G401.6 (cell line): ENCODE results near the gene RIOX2.
"Not testable (repeated sequence)": the region's sequence is repeated elsewhere in the genome, so short reads cannot be mapped to it uniquely, and the experiment has no call there.

Experiments used
- FAIRE-seq: peaks from 2 replicates; lab custom pipeline; 2012; peaks lifted over from hg19 to GRCh38; lab: Jason Lieb, UNC

Gene RIOX2

GRCh38 chr3:97910236-97910831, 61.9 kb downstream of the RIOX2 start:
- FAIRE-seq = not testable (repeated sequence)

GRCh38 chr3:97909830-97910229, 62.4 kb downstream of the RIOX2 start:
- not testable (repeated sequence) for FAIRE-seq

- no peak for FAIRE-seq
Observed at GRCh38 chr3:97901313-97902248, 70.7 kb downstream of the RIOX2 start.

- no peak for FAIRE-seq
Observed at GRCh38 chr3:97899331-97899730, 72.9 kb downstream of the RIOX2 start.

DNA sequence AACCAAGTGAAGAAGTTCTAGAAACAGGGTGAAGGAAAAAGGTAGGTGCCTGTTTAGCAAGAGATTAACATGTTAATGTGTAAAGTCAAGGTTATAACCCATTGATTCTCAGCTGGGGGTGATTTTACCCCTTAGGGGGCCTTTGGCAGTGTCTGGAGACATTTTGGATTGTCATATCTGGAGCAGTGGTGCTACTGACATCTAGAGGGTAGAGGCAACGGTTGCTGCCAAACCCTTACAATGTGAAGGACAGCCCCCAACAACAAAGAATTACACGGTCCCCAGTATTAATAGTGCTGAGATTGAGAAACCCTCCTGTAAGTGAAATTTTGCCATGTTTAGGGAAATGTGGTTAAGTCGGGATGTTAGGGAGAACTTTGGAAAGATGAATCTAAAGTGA, 75.7 kb downstream of the RIOX2 start:
- FAIRE-seq = no peak

DNA sequence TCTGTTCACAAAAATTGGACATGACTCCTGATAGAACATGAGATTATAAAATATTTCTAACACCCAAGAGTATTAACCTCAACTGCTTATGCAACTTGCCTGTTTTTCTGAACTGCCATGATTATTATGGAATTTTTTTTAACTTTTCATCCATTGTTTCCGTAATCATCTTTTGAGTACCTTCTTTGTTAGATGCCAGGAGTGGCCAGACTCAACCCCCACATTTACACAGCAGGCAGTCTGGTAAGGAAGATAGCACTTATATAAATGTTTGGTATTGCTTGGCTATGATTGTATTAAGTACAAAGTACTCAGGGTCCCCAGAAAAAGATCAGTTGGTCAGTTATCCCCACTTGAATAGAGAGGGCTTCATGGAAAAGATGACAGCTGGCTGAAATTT, 76.1 kb downstream of the RIOX2 start:
- no peak for FAIRE-seq

DNA sequence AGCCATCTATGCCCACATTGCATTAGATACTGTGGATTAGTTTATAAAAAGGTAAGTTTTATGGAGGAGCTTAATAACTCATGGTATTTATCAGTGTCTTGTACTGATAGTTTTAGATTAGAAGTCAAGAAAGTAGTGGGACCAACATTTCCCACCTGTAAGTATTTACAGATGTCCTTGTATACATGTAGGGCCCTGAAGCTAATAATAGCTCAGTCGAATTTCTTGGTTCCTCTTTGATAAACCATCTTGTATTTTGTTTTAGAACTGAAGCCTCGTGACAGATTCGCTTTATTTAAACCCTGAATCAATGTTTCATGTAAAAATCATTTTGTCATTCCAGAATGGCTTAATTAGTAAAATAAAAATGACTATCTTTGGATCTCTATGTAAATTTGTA, 77.0 kb downstream of the RIOX2 start:
- FAIRE-seq = no peak

GRCh38 chr3:97892852-97893251, 79.4 kb downstream of the RIOX2 start:
- no peak for FAIRE-seq
